H1 (cell line): Measurements from ENCODE around the gene MYH13. TPM values are rescaled to one million over a fixed set of nuclear protein-coding genes. Genes with fewer than 3 reads are reported as not detected.

Experiments used
- CTCF ChIA-PET: fragments of 300-600 bp; sonication (Branson Sonifier 250); formaldehyde crosslinking; loops from one replicate; lab custom pipeline; 2021; ENCODE audit not compliant: partially characterized antibody; lab: Charles Lee
- POLR2A ChIA-PET: fragments of 300-600 bp; sonication (Branson Sonifier 250); formaldehyde crosslinking; loops from one replicate; lab custom pipeline; 2021; ENCODE audit warnings: inconsistent platforms; ENCODE audit not compliant: partially characterized antibody; lab: Charles Lee
- DNase-seq, 2 experiments: peaks; one replicate each; pipeline versions ENCODE4 v3.0.0 to v3.0.0-alpha.2; 2010 to 2022; ENCODE audit warnings: low spot score in 2 of 2, low read depth in 1 of 2, mixed read lengths in 1 of 2
- FAIRE-seq: peaks from 2 replicates; lab custom pipeline; 2011; peaks lifted over from hg19 to GRCh38; lab: Jason Lieb, UNC
- H2AFZ ChIP-seq: 2 replicates; pipeline ENCODE4 v1.8.1; 2012; ENCODE audit warnings: low read length, inconsistent platforms
- H2AK5ac ChIP-seq: 2 replicates; pipeline ENCODE4 v1.6.1; 2013; ENCODE audit warnings: low read depth, low read length
- H2BK120ac ChIP-seq: replicated peaks from 2 replicates; pipeline ENCODE3; 2013; ENCODE audit warnings: low read depth, low read length, inconsistent platforms
- H2BK12ac ChIP-seq: 2 replicates; pipeline ENCODE4 v1.6.1; 2013; ENCODE audit warnings: low read depth, low read length
- H2BK15ac ChIP-seq: 2 replicates; pipeline ENCODE4 v1.6.1; 2013; ENCODE audit warnings: low read length
- H2BK20ac ChIP-seq: 2 replicates; pipeline ENCODE4 v1.6.1; 2013; ENCODE audit warnings: low read length
- H2BK5ac ChIP-seq: 2 replicates; pipeline ENCODE4 v1.6.1; 2013; ENCODE audit warnings: low read depth, low read length
- H3K14ac ChIP-seq: 2 replicates; pipeline ENCODE4 v1.6.1; 2013; ENCODE audit warnings: inconsistent platforms; ENCODE audit not compliant: insufficient read length
- H3K18ac ChIP-seq: 2 replicates; pipeline ENCODE4 v1.6.1; 2013; ENCODE audit warnings: low read length; ENCODE audit errors: extremely low read depth
- H3K23ac ChIP-seq: 2 replicates; pipeline ENCODE4 v1.6.1; 2013; ENCODE audit warnings: inconsistent platforms; ENCODE audit not compliant: insufficient read length
- H3K23me2 ChIP-seq: 2 replicates; pipeline ENCODE4 v1.6.1; 2013; ENCODE audit warnings: low read depth, low read length
- H3K27ac ChIP-seq: 2 replicates; pipeline ENCODE4 v1.6.1; 2011; ENCODE audit warnings: low read depth, low read length, inconsistent platforms
- H3K27me3 ChIP-seq, 4 experiments: replicated peaks in 1 of 4; 1 replicate in 1 of 4; 2 replicates in 3 of 4; pipeline versions ENCODE4 v1.6.1 to v1.8.1; 2011 to 2013; ENCODE audit warnings: low read length in 3 of 4, mild to moderate bottlenecking in 3 of 4, inconsistent platforms in 2 of 4, mixed read lengths in 2 of 4, moderate library complexity in 1 of 4; ENCODE audit not compliant: control insufficient read depth in 3 of 4, insufficient read depth in 3 of 4; ENCODE audit errors: extremely low read depth in 1 of 4
- H3K36me3 ChIP-seq, 4 experiments: 2 replicates each; pipeline versions ENCODE4 v1.6.1 to v1.8.1; 2011 to 2013; ENCODE audit warnings: mild to moderate bottlenecking in 4 of 4, low read length in 3 of 4, moderate library complexity in 2 of 4, control low read depth in 1 of 4, inconsistent platforms in 1 of 4; ENCODE audit not compliant: insufficient read depth in 4 of 4, control insufficient read depth in 2 of 4
- H3K4ac ChIP-seq: replicated peaks from 2 replicates; pipeline ENCODE3; 2013; ENCODE audit warnings: low read length, low read depth, mixed read lengths, inconsistent platforms; ENCODE audit not compliant: insufficient read length
- H3K4me1 ChIP-seq, 4 experiments: replicated peaks in 1 of 4; 1 replicate in 1 of 4; 2 replicates in 3 of 4; pipeline versions ENCODE4 v1.6.1 to v1.8.1; 2011 to 2013; ENCODE audit warnings: low read length in 3 of 4, inconsistent platforms in 2 of 4, mixed read lengths in 1 of 4; ENCODE audit not compliant: insufficient read depth in 4 of 4, control insufficient read depth in 3 of 4
- H3K4me2 ChIP-seq, 2 experiments: 2 replicates each; pipeline versions ENCODE4 v1.6.1 to v1.8.1; 2011 to 2013; ENCODE audit warnings: low read depth in 2 of 2, low read length in 2 of 2, control low read depth in 1 of 2, inconsistent platforms in 1 of 2, mild to moderate bottlenecking in 1 of 2; ENCODE audit not compliant: insufficient read depth in 1 of 2
- H3K4me3 ChIP-seq, 4 experiments: fragments of 200-600, 300-600 bp in 1 of 4; sonication (generic), shearing (Covaris generic), sonication (Bioruptor Twin) in 1 of 4; 2 replicates each; pipeline versions ENCODE4 v1.5.1 to v1.8.1; 2011 to 2016; ENCODE audit warnings: low read length in 4 of 4, low read depth in 3 of 4, control low read depth in 2 of 4, inconsistent platforms in 2 of 4, mild to moderate bottlenecking in 2 of 4, mixed read lengths in 1 of 4, moderate library complexity in 1 of 4; ENCODE audit not compliant: insufficient read depth in 2 of 4; ENCODE audit errors: extremely low read depth in 1 of 4
- H3K56ac ChIP-seq: replicated peaks from 2 replicates; pipeline ENCODE3; 2013; ENCODE audit warnings: low read depth, mild to moderate bottlenecking, mixed read lengths, low read length, inconsistent platforms; ENCODE audit not compliant: insufficient read length
- H3K79me1 ChIP-seq: 2 replicates; pipeline ENCODE4 v1.6.1; 2013; ENCODE audit warnings: low read depth, low read length, control low read depth
- H3K79me2 ChIP-seq, 2 experiments: 2 replicates each; pipeline versions ENCODE4 v1.6.1 to v1.8.1; 2012 to 2013; ENCODE audit warnings: low read length in 2 of 2, mild to moderate bottlenecking in 2 of 2, inconsistent platforms in 1 of 2; ENCODE audit not compliant: insufficient read depth in 2 of 2, control insufficient read depth in 1 of 2
- H3K9ac ChIP-seq, 4 experiments: replicated peaks in 1 of 4; 1 replicate in 1 of 4; 2 replicates in 3 of 4; pipeline versions ENCODE4 v1.6.1 to v1.8.1; 2011 to 2013; ENCODE audit warnings: low read depth in 3 of 4, low read length in 3 of 4, control low read depth in 2 of 4, mild to moderate bottlenecking in 2 of 4, moderate library complexity in 2 of 4, inconsistent platforms in 1 of 4; ENCODE audit errors: extremely low read depth in 1 of 4
- H3K9me3 ChIP-seq, 2 experiments: 2 replicates each; pipeline versions ENCODE4 v1.6.1 to v1.8.1; 2012 to 2013; ENCODE audit warnings: mild to moderate bottlenecking in 2 of 2, moderate library complexity in 2 of 2, control low read depth in 1 of 2, inconsistent platforms in 1 of 2, low read depth in 1 of 2, low read length in 1 of 2, mixed read lengths in 1 of 2; ENCODE audit not compliant: insufficient read depth in 2 of 2
- H4K20me1 ChIP-seq, 2 experiments: replicated peaks in 1 of 2; 2 replicates each; pipeline versions ENCODE3 to v1.8.1; 2011 to 2013; ENCODE audit warnings: inconsistent platforms in 2 of 2, low read length in 2 of 2, mild to moderate bottlenecking in 1 of 2; ENCODE audit not compliant: insufficient read depth in 2 of 2, control insufficient read depth in 1 of 2
- H4K5ac ChIP-seq: 2 replicates; pipeline ENCODE4 v1.6.1; 2013; ENCODE audit warnings: low read length, low read depth, mixed read lengths, inconsistent platforms; ENCODE audit not compliant: insufficient read length
- H4K8ac ChIP-seq: 2 replicates; pipeline ENCODE4 v1.8.0; 2013; ENCODE audit warnings: mild to moderate bottlenecking, moderate library complexity, low read length, inconsistent platforms; ENCODE audit not compliant: insufficient read depth; ENCODE audit errors: extremely low read depth
- H4K91ac ChIP-seq: replicated peaks from 2 replicates; pipeline ENCODE3; 2013; ENCODE audit warnings: low read length, mixed read lengths, inconsistent platforms; ENCODE audit not compliant: insufficient read length
- ATF3 ChIP-seq: IDR thresholded peaks from 2 replicates; pipeline ENCODE4 v1.6.1; 2011; ENCODE audit warnings: low read depth, mild to moderate bottlenecking, low read length; ENCODE audit not compliant: insufficient read depth
- BACH1 ChIP-seq: IDR thresholded peaks from 2 replicates; pipeline ENCODE4 v1.6.1; 2012; ENCODE audit warnings: low read length, improper control_type of control experiment
- BRCA1 ChIP-seq: IDR thresholded peaks from 2 replicates; pipeline ENCODE4 v1.6.1; 2012; ENCODE audit warnings: low read depth, low read length, improper control_type of control experiment
- CBX8 ChIP-seq: fragments of 300-800, 300-1000 bp; sonication (generic); IDR thresholded peaks from 2 replicates; pipeline ENCODE4 v1.7.1; 2016; ENCODE audit warnings: low read depth, low read length, borderline replicate concordance
- CEBPB ChIP-seq: IDR thresholded peaks from 2 replicates; pipeline ENCODE4 v1.6.1; 2012; ENCODE audit warnings: low read depth, low read length
- CTBP2 ChIP-seq: IDR thresholded peaks from 2 replicates; pipeline ENCODE4 v1.7.0; 2011; ENCODE audit warnings: borderline replicate concordance, mild to moderate bottlenecking, moderate library complexity, mixed read lengths, low read length; ENCODE audit not compliant: insufficient read depth, insufficient read length
- GTF2F1 ChIP-seq: IDR thresholded peaks from 2 replicates; pipeline ENCODE4 v1.6.1; 2012; ENCODE audit warnings: low read depth, low read length, improper control_type of control experiment, borderline replicate concordance
- PHF8 ChIP-seq: fragments of 200-600 bp; sonication (generic); conservative IDR thresholded peaks from 2 replicates; pipeline ENCODE4 v1.7.1; 2012; ENCODE audit warnings: low read depth, mild to moderate bottlenecking, inconsistent platforms, low read length, moderate library complexity
- POU5F1 ChIP-seq: IDR thresholded peaks from 2 replicates; pipeline ENCODE4 v1.6.1; 2011; ENCODE audit warnings: low read depth, mild to moderate bottlenecking, low read length, moderate library complexity
- RFX5 ChIP-seq: IDR thresholded peaks from 2 replicates; pipeline ENCODE4 v1.6.1; 2011; ENCODE audit warnings: low read depth, low read length, improper control_type of control experiment, borderline replicate concordance
- SP4 ChIP-seq: IDR thresholded peaks from 2 replicates; pipeline ENCODE4 v1.6.1; 2012; ENCODE audit warnings: low read length, inconsistent platforms
- TAF7 ChIP-seq: optimal IDR thresholded peaks from 2 replicates; pipeline ENCODE3; 2011; ENCODE audit warnings: low read depth, mild to moderate bottlenecking, inconsistent platforms, low read length, moderate library complexity, borderline replicate concordance
- TEAD4 ChIP-seq: IDR thresholded peaks from 2 replicates; pipeline ENCODE4 v1.6.1; 2012; ENCODE audit warnings: low read depth, low read length, inconsistent platforms, mixed read lengths
- ZNF274 ChIP-seq: IDR thresholded peaks from 2 replicates; pipeline ENCODE4 v1.7.0; 2012; ENCODE audit warnings: low read length, borderline replicate concordance; ENCODE audit errors: extremely low read depth
- WGBS, 2 experiments: shearing (Covaris generic) in 1 of 2; methylation state at CpG; one replicate each; pipeline versions ENCODE4 v1.1.6 to v1.1.7; 2013 to 2015; ENCODE audit warnings: low lambda C conversion rate in 2 of 2, mixed read lengths in 2 of 2, inconsistent platforms in 1 of 2, low coverage in 1 of 2, missing lambda C conversion rate in 1 of 2; ENCODE audit not compliant: insufficient replicate concordance in 2 of 2, insufficient coverage in 1 of 2, insufficient read length in 1 of 2; ENCODE audit errors: extremely low coverage in 1 of 2, missing lambda C conversion rate in 1 of 2; 5-methylcytosine and 5-hydroxymethylcytosine counted together
- polyA plus RNA-seq, 7 experiments: library from polyadenylated mRNA; depleted of rRNA in 3 of 7; stranded (reverse) in 5 of 7; unstranded in 2 of 7; fragments of >200 nt in 5 of 7; fragments of 200-250 nt in 2 of 7; gene quantifications; 1 replicate in 5 of 7; 2 replicates in 1 of 7; 4 replicates in 1 of 7; pipeline versions ENCODE4 v1.2.1 to v1.2.3, GENCODE V29; 2011 to 2013; ENCODE audit warnings: missing spikeins in 2 of 7, mixed read lengths in 2 of 7
- total RNA-seq: library from RNA; stranded (reverse); fragmentation: NEBNext Ultra II Directional; extraction: Animal tissue kit (Norgen Biotek cat#: 25700); gene quantifications from 2 replicates; pipeline ENCODE4 v1.2.1, GENCODE V29; 2021

Gene MYH13
- total and polyA plus RNA-seq, 2 of the 8 experiments (the other 6 are each of a cell fraction or from before 2014, with no cell fraction given) = not detected

GRCh38 chr17:10304758-10305300 lies 68.0 kb downstream of the MYH13 start:
- FAIRE-seq = no peak
- 93% methylated on average over 4 of the region's 4 CpGs; no CpG with 5 or more reads in 1 of the 2 experiments for WGBS, 2 experiments
- H3K4me2 ChIP-seq = no peak overlapping the region

More at GRCh38 chr17:10304758-10305300, 68.0 kb downstream of the MYH13 start:
- no peak for DNase-seq
- Histone ChIP-seq H2AK5ac (no peak overlapping the region), H3K4ac (peak overlapping the region; percentile 15), H3K23ac (no peak overlapping the region), H3K9ac (no peak overlapping the region), H3K79me1 (no peaks in the 10 kb centered on the region), H2BK15ac (no peak overlapping the region), H3K56ac (no peak overlapping the region), H2BK5ac (0 out of 2 replicates have a peak overlapping the region, but pooled peaks have one; percentile 28), H3K4me1 (peaks cover 0 to 3% (median 3%) of the 10 kb centered on the region in 4 experiments; a peak in 4 of 7 replicates), H3K18ac (no peak overlapping the region), H2AFZ (no peak overlapping the region), H2BK20ac (no peak overlapping the region), H2BK120ac (no peak overlapping the region), H2BK12ac (peak overlapping the region; percentile 68; the same call in 1 of the 2 replicates), H3K36me3 (no peaks in the 10 kb centered on the region), H4K5ac (no peak overlapping the region), H3K27ac (no peak overlapping the region), H4K20me1 (no peaks in the 10 kb centered on the region), H3K4me3 (no peak overlapping the region; a peak in 1 of 8 replicates), H3K23me2 (no peaks in the 10 kb centered on the region; the same call in 1 of the 2 replicates), H3K14ac (no peak overlapping the region), H4K91ac (peak overlapping the region; percentile 62), H3K79me2 (no peaks in the 10 kb centered on the region), H4K8ac (no peak overlapping the region), H3K9me3 (peaks cover 0 to 5% of the 10 kb centered on the region in 2 experiments; a peak in 1 of 4 replicates), H3K27me3 (no peaks in the 10 kb centered on the region; a peak in 1 of 7 replicates)
- CTCF ChIA-PET = no interaction called here
- TF ChIP-seq CBX8 = no peak
- TF ChIP-seq ZNF274 = no peak
- TF ChIP-seq ATF3 = no peak
- no peak for TF ChIP-seq CEBPB
- TF ChIP-seq CTBP2 = no peak
- no peak for TF ChIP-seq GTF2F1
- no peak for TF ChIP-seq BACH1
- no peak for TF ChIP-seq TEAD4
- TF ChIP-seq POU5F1 = no peak
- TF ChIP-seq BRCA1 = no peak
- no peak for TF ChIP-seq SP4
- no peak for TF ChIP-seq RFX5
- no peak for TF ChIP-seq PHF8
- TF ChIP-seq TAF7 = no peak
- POLR2A ChIA-PET = no interaction called here
